Psoas muscle (tissue), 8 donors: ENCODE data around the gene CD300LD. TPM values are rescaled to one million over a fixed set of nuclear protein-coding genes. Genes with fewer than 3 reads are reported as not detected.

Source experiments
- ATAC-seq, 4 donors: fragments of 200-7000 bp; cut with Tn5 transposase; one replicate each; pipeline ENCODE4 v1.9.1; 2020; ENCODE audit warnings: moderate library complexity in 3 of 4, mild to moderate bottlenecking in 2 of 4
- DNase-seq, 2 donors: peaks; one replicate each; pipeline ENCODE4 v3.0.0-alpha.2; 2020
- H3K27ac ChIP-seq: fragments of 200-600 bp; one replicate; pipeline ENCODE4 v1.8.0; 2022
- H3K27me3 ChIP-seq, 3 donors: fragments of 200-600 bp in 1 of 3; one replicate each; pipeline versions ENCODE4 v1.6.1 to v1.8.0; 2013 to 2022; ENCODE audit warnings: low read length in 2 of 3, mild to moderate bottlenecking in 2 of 3, moderate library complexity in 1 of 3; ENCODE audit not compliant: insufficient read depth in 3 of 3
- H3K36me3 ChIP-seq, 2 donors: fragments of 200-600 bp in 1 of 2; one replicate each; pipeline versions ENCODE4 v1.6.1 to v1.8.0; 2013 to 2022; ENCODE audit warnings: low read depth in 1 of 2, mild to moderate bottlenecking in 1 of 2, moderate library complexity in 1 of 2; ENCODE audit not compliant: insufficient read depth in 1 of 2
- H3K4me1 ChIP-seq: fragments of 200-600 bp; one replicate; pipeline ENCODE4 v1.8.0; 2022
- H3K4me3 ChIP-seq: fragments of 200-600 bp; one replicate; pipeline ENCODE4 v1.8.0; 2022; ENCODE audit warnings: mild to moderate bottlenecking
- H3K9me3 ChIP-seq: fragments of 200-600 bp; one replicate; pipeline ENCODE4 v1.8.0; 2022
- WGBS, 3 donors: extraction: QIAGEN DNeasy Blood & Tissue Kit; methylation state at CpG; one replicate each; pipeline versions ENCODE4 v1.1.6 to v1.1.7; 2013; 5-methylcytosine and 5-hydroxymethylcytosine counted together
- intact Hi-C, 2 donors: fragments of 100-400 bp; cut with DNase I; formaldehyde crosslinking; loops; one replicate each; pipeline versions ENCODE4 v1.11.0 to v1.14.2; 2022
- polyA plus RNA-seq, 3 donors: library from polyadenylated mRNA; stranded (reverse); fragments of 200-250 nt; gene quantifications; one replicate each; pipeline ENCODE4 v1.2.3, GENCODE V29; 2013
- total RNA-seq, 4 donors: library from RNA; stranded (reverse); fragmentation: NEBNext Ultra II Directional in 2 of 4; extraction: Animal tissue kit (Norgen Biotek cat#: 25700) in 2 of 4; gene quantifications; one replicate each; pipeline versions ENCODE4 v1.2.1 to v1.2.4, GENCODE V29; 2021 to 2023
- TF ChIP-seq, protein P1 (sequence below): fragments of 200-600 bp; IDR thresholded peaks from one replicate; pipeline ENCODE4 v1.8.0; 2022; ENCODE audit warnings: antibody characterized with exemption
- donor health status: healthy with polysubstance abuse.
- donor health status: DM: no; HTN: no; CAD: no; lungs with moderate emphysema.
- donor health status: Bipolar disorder and iron deficiency.
- donor health status: healthy.
- donor health status: DM: yes; HTN: yes; CAD: no.
- donor health status: DM: no; HTN: no; CAD: no.
- donor health status: DM: no; HTN: no; CAD: no.
- donor health status: DM: yes; HTN: yes; CAD: no.

CD300LD gene
- total and polyA plus RNA-seq, 7 donors = not detected

DNA sequence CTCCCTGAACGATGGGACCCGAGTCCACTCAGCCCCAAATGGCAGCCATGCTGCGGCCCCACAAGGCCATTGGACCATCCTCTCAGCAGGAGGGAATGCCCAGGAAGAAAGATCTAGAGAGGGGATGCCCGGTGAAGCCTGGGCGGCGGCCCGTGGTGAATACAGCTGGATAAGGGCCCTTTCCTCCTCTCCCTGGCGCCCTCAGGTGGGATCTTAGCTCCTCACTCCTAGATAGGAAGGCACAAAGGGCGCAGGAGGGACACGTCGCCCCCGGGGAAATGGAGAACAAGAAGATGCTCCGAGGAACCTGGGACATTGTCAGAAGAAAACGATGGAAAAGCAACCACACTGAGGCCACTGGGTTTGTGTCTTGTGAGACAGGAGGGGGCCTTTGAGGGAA, 48.7 kb downstream of the CD300LD start:
- DNase-seq (no peak), ATAC-seq (no peak)
- Histone ChIP-seq H3K27me3 (peaks cover 0 to 2% (median 0%) of the 10 kb centered on the region in 3 donors), H3K4me3 (no peak overlapping the region), H3K36me3 (no peaks in the 10 kb centered on the region), H3K9me3 (no peaks in the 10 kb centered on the region), H3K27ac (no peak overlapping the region), H3K4me1 (no peaks in the 10 kb centered on the region)
- 73 to 80% (median 75%) methylated on average over 13 to 14 of the region's 14 CpGs for WGBS, 3 donors
- intact Hi-C loops = no loop called here
- TF ChIP-seq, protein P1, sequence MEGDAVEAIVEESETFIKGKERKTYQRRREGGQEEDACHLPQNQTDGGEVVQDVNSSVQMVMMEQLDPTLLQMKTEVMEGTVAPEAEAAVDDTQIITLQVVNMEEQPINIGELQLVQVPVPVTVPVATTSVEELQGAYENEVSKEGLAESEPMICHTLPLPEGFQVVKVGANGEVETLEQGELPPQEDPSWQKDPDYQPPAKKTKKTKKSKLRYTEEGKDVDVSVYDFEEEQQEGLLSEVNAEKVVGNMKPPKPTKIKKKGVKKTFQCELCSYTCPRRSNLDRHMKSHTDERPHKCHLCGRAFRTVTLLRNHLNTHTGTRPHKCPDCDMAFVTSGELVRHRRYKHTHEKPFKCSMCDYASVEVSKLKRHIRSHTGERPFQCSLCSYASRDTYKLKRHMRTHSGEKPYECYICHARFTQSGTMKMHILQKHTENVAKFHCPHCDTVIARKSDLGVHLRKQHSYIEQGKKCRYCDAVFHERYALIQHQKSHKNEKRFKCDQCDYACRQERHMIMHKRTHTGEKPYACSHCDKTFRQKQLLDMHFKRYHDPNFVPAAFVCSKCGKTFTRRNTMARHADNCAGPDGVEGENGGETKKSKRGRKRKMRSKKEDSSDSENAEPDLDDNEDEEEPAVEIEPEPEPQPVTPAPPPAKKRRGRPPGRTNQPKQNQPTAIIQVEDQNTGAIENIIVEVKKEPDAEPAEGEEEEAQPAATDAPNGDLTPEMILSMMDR = no peak

DNA sequence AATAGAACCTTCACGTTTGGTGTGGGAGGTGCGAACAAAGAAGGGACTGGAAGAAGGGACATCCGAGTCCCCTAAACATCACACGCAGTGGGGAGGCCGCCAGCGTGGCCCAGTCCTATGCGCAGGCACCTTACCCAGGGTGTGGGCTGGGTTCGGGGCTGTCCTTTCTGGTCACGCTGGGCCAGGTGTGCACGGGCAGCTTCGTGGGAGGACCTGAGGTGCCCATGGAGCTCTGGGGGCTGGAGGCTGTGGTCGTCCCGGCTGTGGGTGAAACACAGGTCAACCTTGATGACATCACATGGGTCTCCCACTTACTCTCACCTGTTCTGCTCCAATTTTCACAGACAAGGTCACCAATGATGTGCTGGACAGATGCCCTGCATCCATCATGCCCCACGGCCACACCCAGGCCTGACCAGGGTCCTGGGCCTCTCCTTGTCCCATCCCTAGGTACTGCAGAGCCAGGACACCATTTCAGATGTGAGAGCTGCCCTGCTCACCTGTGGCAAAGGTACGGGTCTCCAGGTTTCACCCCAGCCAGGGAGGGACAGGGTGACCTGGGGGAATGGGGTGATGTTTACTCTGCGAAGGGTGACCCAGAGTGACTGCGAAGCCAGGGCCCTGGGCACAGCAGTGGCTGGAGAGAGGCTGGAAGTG, 49.2 kb downstream of the CD300LD start:
- Histone ChIP-seq H3K4me3 (no peak overlapping the region), H3K27me3 (peaks cover 0 to 2% (median 0%) of the 10 kb centered on the region in 3 donors), H3K4me1 (no peaks in the 10 kb centered on the region), H3K27ac (no peak overlapping the region), H3K36me3 (no peaks in the 10 kb centered on the region), H3K9me3 (no peaks in the 10 kb centered on the region)
- ATAC-seq = no peak
- WGBS, 3 donors = 79 to 91% (median 84%) methylated on average over 17 of the region's 17 CpGs
- TF ChIP-seq, protein P1 = no peak
- no peak for DNase-seq
- intact Hi-C loops = no loop called here

DNA sequence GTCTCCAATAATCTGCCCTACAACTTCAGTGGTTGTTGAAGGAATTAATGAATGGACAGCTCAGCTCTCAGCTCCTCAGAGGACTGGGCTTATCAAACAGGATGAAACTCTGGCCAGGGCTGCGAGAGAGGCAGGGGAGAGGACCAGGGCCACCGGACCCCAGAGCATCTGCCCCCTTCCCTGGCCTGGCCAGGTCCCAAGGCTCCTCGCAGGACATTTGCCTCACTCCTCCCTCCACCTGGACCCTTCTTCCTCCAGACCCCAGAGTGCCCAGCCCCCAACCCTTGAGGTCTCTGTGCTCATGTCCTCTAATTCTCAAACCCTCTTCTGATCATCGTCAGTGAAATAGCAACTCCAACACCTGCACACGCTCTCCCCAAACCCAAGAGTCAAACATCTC, 49.9 kb downstream of the CD300LD start:
- Histone ChIP-seq H3K27me3 (peaks cover 0 to 2% (median 0%) of the 10 kb centered on the region in 3 donors), H3K4me3 (no peak overlapping the region), H3K36me3 (no peaks in the 10 kb centered on the region), H3K4me1 (no peaks in the 10 kb centered on the region), H3K9me3 (no peaks in the 10 kb centered on the region), H3K27ac (no peak overlapping the region)
- TF ChIP-seq, protein P1 = no peak
- intact Hi-C loops = no loop called here
- DNase-seq (no peak), ATAC-seq (no peak)
- 80 to 85% (median 81%) methylated on average over 5 of the region's 5 CpGs for WGBS, 3 donors

DNA sequence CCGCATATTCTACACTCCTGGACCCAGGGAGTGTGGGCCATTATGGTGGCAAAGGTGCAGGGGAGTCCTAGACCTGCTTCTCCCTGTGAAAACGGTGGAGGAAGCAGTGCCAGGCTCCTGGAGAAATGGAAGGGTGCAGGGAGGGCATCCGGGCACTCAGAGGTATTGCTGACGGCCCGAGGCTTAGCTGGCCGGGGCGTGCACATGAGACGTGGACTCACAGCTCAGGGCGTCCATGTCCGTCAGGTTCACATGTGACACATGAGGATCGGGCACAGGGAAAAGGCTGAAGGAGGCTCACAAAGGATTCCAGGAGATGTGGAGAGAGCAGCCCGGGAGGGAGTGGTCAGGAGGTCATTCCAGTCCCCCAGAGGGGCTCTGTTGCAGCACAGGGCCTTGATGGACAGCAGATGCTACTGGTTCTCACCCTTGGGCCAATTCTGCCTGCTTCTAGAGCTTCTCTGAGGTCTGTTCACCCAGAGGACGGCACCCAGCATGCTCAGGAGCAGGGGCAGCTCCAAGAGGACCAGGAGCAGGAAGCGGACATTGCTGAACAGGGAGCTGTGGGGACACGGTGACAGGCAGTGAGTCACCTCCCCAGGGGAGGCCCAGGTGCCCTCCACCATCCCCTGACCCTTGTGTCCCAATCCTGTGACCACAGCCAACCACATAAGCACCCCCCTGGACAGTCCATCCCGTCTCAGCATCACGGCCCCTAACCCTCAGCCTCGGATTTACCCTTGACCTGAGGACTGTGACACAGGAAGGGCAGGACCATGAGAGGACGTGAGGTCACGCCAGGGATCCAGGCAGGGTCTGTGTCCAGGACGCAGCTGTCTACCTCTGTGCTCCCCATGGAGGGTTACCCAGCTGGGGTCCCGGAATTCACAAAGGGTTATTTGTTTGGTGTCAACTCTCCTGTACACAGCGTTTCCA, 50.6 kb downstream of the CD300LD start:
- H3K27me3 ChIP-seq = peaks cover 0 to 5% (median 0%) of the 10 kb centered on the region in 3 donors
- intact Hi-C loops = no loop called here
- TF ChIP-seq, protein P1 = no peak
- 70 to 72% (median 72%) methylated on average over 23 of the region's 23 CpGs for WGBS, 3 donors
- H3K27ac ChIP-seq = no peak overlapping the region
- no peaks in the 10 kb centered on the region for H3K4me1 ChIP-seq
- no peak overlapping the region for H3K4me3 ChIP-seq
- no peaks in the 10 kb centered on the region for H3K9me3 ChIP-seq
- DNase-seq = no peak
- no peaks in the 10 kb centered on the region for H3K36me3 ChIP-seq
- ATAC-seq = no peak
